HepG2 (cell line): ENCODE results near the gene HEXIM1. TPM values are rescaled to one million over a fixed set of nuclear protein-coding genes. Genes with fewer than 3 reads are reported as not detected.

Source experiments
- AKNA ChIP-seq: sonication (generic); formaldehyde crosslinking; IDR thresholded peaks from 2 replicates; pipeline ENCODE4 v1.4.0; 2020; ENCODE audit warnings: missing genetic modification reagents, borderline replicate concordance
- BATF2 ChIP-seq: sonication (generic); formaldehyde crosslinking; IDR thresholded peaks from 2 replicates; pipeline ENCODE4 v1.8.0; 2022; ENCODE audit warnings: mild to moderate bottlenecking, missing genetic modification reagents, moderate library complexity
- GABPB1 ChIP-seq: IDR thresholded peaks from 2 replicates; pipeline ENCODE4 v1.6.1; 2016; ENCODE audit warnings: mild to moderate bottlenecking, missing genetic modification reagents, moderate library complexity, missing compliant biosample characterization
- HIC2 ChIP-seq: sonication (generic); formaldehyde crosslinking; IDR thresholded peaks from 2 replicates; pipeline ENCODE4 v1.9.0; 2022; ENCODE audit warnings: low read depth, missing genetic modification reagents
- MED1 ChIP-seq: sonication (generic); formaldehyde crosslinking; IDR thresholded peaks from 2 replicates; pipeline ENCODE4 v1.4.0; 2020; ENCODE audit warnings: missing genetic modification reagents
- PLRG1 ChIP-seq: fragments of 450-650 bp; conservative IDR thresholded peaks from 2 replicates; pipeline ENCODE4 v1.6.1; 2016
- PRDM15 ChIP-seq: sonication (generic); formaldehyde crosslinking; IDR thresholded peaks from 2 replicates; pipeline ENCODE4 v1.4.0; 2020; ENCODE audit warnings: missing genetic modification reagents
- ZBED4 ChIP-seq: sonication (generic); formaldehyde crosslinking; IDR thresholded peaks from 2 replicates; pipeline ENCODE4 v1.4.0; 2020; ENCODE audit warnings: missing genetic modification reagents, borderline replicate concordance
- ZNF512 ChIP-seq: sonication (generic); formaldehyde crosslinking; IDR thresholded peaks from 2 replicates; pipeline ENCODE4 v1.4.0; 2020; ENCODE audit warnings: mild to moderate bottlenecking, missing genetic modification reagents
- ZNF580 ChIP-seq: IDR thresholded peaks from 2 replicates; pipeline ENCODE4 v1.6.1; 2016; ENCODE audit warnings: low read depth, borderline replicate concordance
- ZNF619 ChIP-seq: sonication (generic); formaldehyde crosslinking; IDR thresholded peaks from 2 replicates; pipeline ENCODE4 v1.4.0; 2020; ENCODE audit warnings: mild to moderate bottlenecking, missing genetic modification reagents
- ZNF878 ChIP-seq: sonication (generic); formaldehyde crosslinking; IDR thresholded peaks from 2 replicates; pipeline ENCODE4 v1.8.1; 2023; ENCODE audit warnings: mild to moderate bottlenecking, missing genetic modification reagents, moderate library complexity
- polyA plus RNA-seq, 8 experiments: library from polyadenylated mRNA; depleted of rRNA in 3 of 8; stranded (reverse) in 7 of 8; unstranded in 1 of 8; fragments of >200 nt; fragmentation: Illumina TruSeq in 4 of 8; extraction: Trizol in 4 of 8; gene quantifications; 2 replicates each; pipeline versions ENCODE4 v1.2.1 to v1.2.3, GENCODE V29; 2011 to 2016; ENCODE audit warnings: low read depth in 4 of 8, missing spikeins in 1 of 8, mixed read lengths in 1 of 8; ENCODE audit not compliant: insufficient read depth in 1 of 8
- total RNA-seq, 5 experiments: library from RNA; depleted of rRNA; stranded (reverse); fragments of >200 nt; fragmentation: Illumina TruSeq; extraction: Trizol; gene quantifications; 2 replicates each; pipeline ENCODE4 v1.2.3, GENCODE V29; 2016; ENCODE audit warnings: low read depth in 1 of 5

The HEXIM1 gene
- total and polyA plus RNA-seq, 2 of the 13 experiments (the other 11 are each of a cell fraction or from before 2014, with no cell fraction given), result 10.5 to 16.6 TPM

- no peak for TF ChIP-seq AKNA (CRISPR knock-in tag)
- TF ChIP-seq PRDM15 (CRISPR knock-in tag), result no peak
- no peak for TF ChIP-seq GABPB1 (CRISPR knock-in tag)
- TF ChIP-seq MED1 (CRISPR knock-in tag), result no peak
- no peak for TF ChIP-seq ZBED4 (CRISPR knock-in tag)
- TF ChIP-seq ZNF878 (CRISPR knock-in tag), result no peak
- TF ChIP-seq ZNF512 (CRISPR knock-in tag), result no peak
- no peak for TF ChIP-seq ZNF619 (CRISPR knock-in tag)
- TF ChIP-seq PLRG1, result no peak
- TF ChIP-seq BATF2 (CRISPR knock-in tag), result no peak
- TF ChIP-seq ZNF580 (CRISPR knock-in tag), result no peak
- no peak for TF ChIP-seq HIC2 (CRISPR knock-in tag)
Observed at GRCh38 chr17:45127207-45127547, 21.1 kb upstream of the HEXIM1 start (continued).
